HG03045 (cell line): Measurements from ENCODE around the gene KRTAP10-10.
"Not testable (repeated sequence)": the region's sequence is repeated elsewhere in the genome, so short reads cannot be mapped to it uniquely, and the experiment has no call there.

Experiments
- ATAC-seq: cut with Tn5 transposase; IDR thresholded peaks from one replicate; pipeline ENCODE4 v1.9.1; 2021; ENCODE audit warnings: mild to moderate bottlenecking, moderate library complexity; ENCODE audit not compliant: unreplicated experiment

KRTAP10-10 gene

GRCh38 chr21:44637018-44637850 lies at the start of gene KRTAP10-10:
Gene KRTAP10-10, plus strand, starts transcription at chr21:44637356. Its CDS starts 62 bp downstream, at chr21:44637418.
- no peak for ATAC-seq

- no peak for ATAC-seq
Observed at GRCh38 chr21:44589094-44589493, 48.1 kb upstream of the KRTAP10-10 start.

- ATAC-seq: no peak
Observed at GRCh38 chr21:44589586-44590305, 47.4 kb upstream of the KRTAP10-10 start.

DNA sequence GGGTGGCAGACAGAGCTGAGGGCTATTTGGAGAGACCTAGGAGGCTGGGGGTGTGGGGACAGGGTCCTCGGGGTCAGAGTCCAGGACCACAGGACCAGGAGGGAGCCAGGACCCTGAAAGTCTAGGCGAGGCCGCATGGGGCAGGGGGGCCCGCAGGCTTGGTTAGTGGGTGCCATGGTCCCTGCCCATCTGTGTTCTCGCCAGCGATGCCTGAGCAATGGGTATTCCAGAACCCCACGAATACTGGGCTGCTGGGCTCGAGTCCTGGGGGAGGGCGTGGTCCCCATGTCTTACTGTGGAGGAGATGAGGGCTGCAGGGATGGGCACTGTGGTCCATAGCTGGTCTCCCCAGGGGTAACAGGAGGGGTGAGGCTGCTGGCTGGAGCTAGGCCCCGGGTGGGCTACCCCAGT lies 46.8 kb upstream of the KRTAP10-10 start:
- ATAC-seq: no peak

DNA sequence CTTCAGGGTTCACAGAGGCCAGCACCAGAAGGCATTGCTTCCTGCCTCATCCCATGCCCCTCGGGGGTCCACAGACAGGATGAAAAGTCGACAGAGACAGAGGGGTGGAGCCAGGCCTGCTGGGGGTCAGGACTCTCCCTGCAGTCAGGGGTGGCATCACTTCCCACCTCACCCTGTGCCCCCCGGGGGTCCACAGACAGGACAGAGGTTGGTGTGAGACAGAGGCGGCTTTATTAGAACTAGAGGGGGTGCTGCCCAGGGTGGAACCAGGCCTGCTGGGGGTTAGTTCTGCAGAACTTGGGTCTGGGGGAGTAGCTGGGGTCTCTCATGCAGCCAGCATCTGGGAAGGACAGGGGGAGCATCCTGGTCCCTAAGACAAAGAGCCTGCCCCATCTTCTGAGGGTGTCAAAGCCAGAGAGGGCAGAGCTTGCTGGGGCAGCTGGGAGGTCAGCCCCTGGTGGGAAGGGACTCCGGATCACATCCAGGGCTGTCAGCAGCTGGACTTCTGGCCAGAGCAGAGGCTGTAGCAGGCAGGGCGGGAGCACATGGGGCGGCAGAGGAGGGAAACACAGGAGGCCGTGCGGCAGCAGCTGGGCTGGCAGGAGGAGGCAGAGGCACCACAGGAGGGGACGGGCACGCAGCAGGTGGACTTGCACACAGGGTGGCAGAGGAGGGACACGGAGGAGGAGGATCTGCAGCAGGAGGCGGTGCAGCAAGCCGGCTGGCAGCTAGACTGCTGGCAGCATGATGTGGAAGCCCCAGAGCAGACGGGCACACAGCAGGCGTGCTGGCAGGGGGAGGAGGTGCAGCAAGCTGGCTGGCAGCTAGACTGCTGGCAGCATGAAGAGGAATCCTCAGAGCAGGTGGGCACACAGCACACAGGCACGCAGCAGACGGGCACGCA lies 46.0 kb upstream of the KRTAP10-10 start:
- not testable (repeated sequence) for ATAC-seq

GRCh38 chr21:44591801-44592130 lies 45.4 kb upstream of the KRTAP10-10 start:
- ATAC-seq: not testable (repeated sequence)

DNA sequence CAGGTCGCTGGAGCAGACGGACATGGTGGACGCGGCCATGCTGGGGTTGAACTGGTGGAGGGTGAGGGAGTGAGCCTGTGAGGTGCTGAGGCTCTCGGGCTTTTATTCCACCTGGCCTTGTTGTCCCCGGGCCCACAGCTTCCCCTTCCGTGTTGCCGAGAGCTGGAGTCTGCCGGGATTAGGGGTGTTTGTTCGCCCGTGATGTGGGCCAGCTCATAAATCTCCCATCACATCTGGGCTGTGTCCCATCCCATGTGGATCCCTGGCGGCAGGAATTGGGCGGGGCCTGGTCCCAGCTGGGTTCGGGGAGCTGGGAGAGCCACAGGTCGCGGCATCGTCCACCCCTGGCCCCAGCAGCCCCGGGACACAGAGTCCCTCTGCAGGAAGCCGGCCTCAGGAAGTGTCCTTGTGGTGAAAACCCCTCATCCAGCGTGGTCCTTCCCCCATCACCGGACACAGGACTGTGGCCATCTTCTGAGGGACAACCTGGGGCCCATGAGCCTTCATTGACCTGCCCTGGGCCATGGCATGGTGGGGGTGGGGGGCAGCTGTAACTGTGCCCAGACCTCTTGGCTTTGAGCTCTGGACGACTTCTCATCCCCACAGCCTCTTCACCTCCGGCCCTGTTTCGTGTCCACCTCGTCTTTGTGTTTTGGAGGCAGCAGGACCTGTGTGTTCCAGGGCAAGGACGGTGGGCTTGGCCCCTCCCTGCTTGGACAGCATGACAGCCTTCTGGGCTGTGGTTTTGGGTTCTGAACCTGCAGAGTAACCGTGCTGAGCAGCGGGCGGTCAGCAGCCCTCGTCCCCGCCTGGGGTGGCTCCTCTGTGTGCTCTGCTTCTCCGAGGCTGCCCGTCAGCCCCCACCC lies 44.5 kb upstream of the KRTAP10-10 start, which contains the start of gene KRTAP10-6:
KRTAP10-6 (minus strand) TSS at position 60 of the 866 bp plus-strand sequence; CDS start at position 39, 21 bp downstream.
- no peak for ATAC-seq

DNA sequence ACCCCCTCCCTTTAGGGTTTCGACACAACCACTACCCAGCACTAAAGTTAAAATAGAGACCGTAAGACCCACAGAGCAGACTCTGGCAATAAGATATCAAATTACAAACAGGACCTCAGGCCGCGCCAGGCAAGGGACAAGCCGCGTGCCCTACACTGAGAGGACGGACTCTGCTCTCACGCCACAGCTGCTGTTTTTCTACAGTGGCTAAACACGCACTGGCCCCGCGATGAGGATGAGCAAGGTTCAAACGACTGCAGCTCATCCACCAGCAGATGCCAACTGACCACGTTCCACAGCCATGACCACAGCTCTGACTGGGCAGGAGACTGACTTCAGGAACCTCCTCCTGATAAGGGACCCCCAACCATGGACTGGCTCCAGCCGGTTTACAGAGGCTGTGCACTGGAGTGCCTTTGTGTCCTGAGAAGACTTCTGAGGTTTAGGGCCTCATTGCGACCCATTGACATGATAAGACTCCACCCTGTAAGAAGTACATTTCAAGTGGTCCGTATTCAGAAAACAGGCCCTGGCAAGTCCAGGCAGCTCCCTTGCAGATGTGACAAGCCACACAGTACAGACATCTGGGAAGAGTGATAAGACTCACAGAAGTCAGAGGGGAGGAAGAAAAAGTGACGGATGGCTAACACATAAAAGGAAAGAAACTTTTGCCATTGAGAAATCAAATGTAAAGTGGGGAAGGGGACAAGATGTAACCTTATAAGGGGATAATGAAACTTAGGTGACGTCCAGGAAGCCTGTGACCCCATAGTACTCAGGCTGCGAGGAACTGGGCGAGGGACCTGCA lies 43.4 kb upstream of the KRTAP10-10 start:
- ATAC-seq: no peak

GRCh38 chr21:44594406-44594916 lies 42.7 kb upstream of the KRTAP10-10 start:
- ATAC-seq: no peak

GRCh38 chr21:44595524-44595923 lies 41.6 kb upstream of the KRTAP10-10 start:
- no peak for ATAC-seq

- ATAC-seq: no peak
Observed at GRCh38 chr21:44596068-44596725, 41.0 kb upstream of the KRTAP10-10 start.

DNA sequence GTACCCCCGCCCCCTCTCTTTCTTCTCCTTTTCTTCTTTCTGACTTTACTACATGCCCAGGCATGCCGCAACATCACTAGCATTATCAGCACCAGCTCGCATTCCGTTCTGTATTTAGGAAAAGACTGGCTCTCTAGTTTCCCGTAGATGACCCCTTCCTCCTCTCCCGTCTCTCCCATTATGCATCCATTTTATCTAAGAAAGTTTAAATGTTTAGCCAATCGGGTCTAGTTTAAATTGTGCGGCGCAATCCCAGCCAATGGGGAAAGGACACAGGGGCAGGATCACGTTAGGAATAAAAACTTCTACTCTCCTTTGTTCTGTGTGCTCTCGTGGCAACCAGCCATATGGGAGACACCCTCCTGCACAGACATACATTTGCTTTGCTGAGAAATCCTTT lies 39.1 kb upstream of the KRTAP10-10 start:
- ATAC-seq: no peak

DNA sequence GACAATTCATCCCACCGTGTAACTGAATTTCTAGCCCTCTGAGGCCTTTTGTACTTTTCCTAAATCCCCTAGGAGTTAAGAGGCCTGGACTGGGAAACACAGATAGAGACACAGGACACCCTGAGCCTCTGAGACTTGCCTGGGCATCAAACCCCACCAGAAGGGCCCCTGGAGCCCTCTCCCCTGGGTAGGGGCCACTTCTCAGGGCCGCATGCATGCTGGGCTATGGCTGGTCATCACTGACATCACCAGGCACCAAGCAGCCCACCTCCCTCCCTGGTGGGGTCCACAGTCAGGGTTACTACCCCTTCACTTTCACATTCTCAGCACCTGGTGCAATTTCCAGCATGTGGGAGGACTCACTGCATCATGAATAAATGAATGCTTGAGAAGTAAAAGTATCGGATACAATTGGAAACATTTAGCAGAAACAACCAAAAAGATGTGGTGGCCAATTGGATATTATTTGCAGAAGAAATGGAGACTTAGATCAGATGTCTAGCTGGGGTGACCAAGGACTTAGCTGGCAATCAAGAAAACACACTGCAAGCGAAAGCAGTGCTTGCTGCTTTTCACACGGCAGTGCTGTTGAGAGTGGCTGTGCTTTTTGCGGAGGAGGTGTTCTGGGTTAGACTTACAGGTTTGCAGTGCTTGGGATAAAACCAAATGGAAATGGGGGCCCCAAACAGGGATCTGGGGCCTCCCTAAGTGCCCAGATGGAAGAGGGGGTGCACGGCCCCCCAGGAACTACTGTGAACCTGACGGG lies 37.7 kb upstream of the KRTAP10-10 start:
- no peak for ATAC-seq

GRCh38 chr21:44600118-44600978 lies 36.8 kb upstream of the KRTAP10-10 start, which contains the start of gene KRTAP10-7:
Gene KRTAP10-7, plus strand, starts transcription at chr21:44600597. Its CDS starts 25 bp downstream, at chr21:44600622.
- not testable (repeated sequence) for ATAC-seq

DNA sequence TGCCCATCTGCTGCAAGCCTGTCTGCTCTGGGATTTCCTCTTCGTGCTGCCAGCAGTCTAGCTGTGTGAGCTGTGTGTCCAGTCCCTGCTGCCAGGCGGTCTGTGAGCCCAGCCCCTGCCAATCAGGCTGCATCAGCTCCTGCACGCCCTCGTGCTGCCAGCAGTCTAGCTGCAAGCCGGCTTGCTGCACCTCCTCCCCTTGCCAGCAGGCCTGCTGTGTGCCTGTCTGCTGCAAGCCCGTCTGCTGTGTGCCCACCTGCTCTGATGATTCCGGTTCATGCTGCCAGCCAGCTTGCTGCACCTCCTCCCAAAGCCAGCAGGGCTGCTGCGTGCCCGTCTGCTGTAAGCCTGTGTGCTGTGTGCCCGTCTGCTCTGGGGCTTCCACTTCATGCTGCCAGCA lies 36.1 kb upstream of the KRTAP10-10 start:
- ATAC-seq: not testable (repeated sequence)

- ATAC-seq: no peak
Observed at GRCh38 chr21:44601596-44602462, 35.3 kb upstream of the KRTAP10-10 start.
